ENCODE measurements around the gene RFWD3. TPM values are rescaled to one million over a fixed set of nuclear protein-coding genes. Genes with fewer than 3 reads are reported as not detected.
"Not testable (repeated sequence)": the region's sequence is repeated elsewhere in the genome, so short reads cannot be mapped to it uniquely, and the experiment has no call there.

RFWD3 gene
- total RNA-seq, 1 donor from 2014 or later, result 25.9 TPM

GRCh38 chr16:74660383-74660782, 6.3 kb downstream of the RFWD3 start:
- Histone ChIP-seq H3K4me3 (ENCODE audit: low read depth, low read length) (no peak overlapping the region), H3K36me3 (ENCODE audit: control insufficient read depth, insufficient read depth, low read length) (peaks cover 6% of the 10 kb centered on the region), H3K27me3 (ENCODE audit: control insufficient read depth, insufficient read depth, low read length) (no peaks in the 10 kb centered on the region)
- no peak for TF ChIP-seq CTCF (IDR thresholded peaks at IDR 0.05; ENCODE audit: insufficient read depth, low read length, poor library complexity, severe bottlenecking)
- no peak for DNase-seq (ENCODE audit: low read depth)

GRCh38 chr16:74659041-74659440, 7.6 kb downstream of the RFWD3 start:
- Histone ChIP-seq H3K36me3 (ENCODE audit: control insufficient read depth, insufficient read depth, low read length) (peaks cover 6% of the 10 kb centered on the region), H3K27me3 (ENCODE audit: control insufficient read depth, insufficient read depth, low read length) (no peaks in the 10 kb centered on the region), H3K4me3 (ENCODE audit: low read depth, low read length) (no peak overlapping the region)
- no peak for DNase-seq (ENCODE audit: low read depth)
- no peak for TF ChIP-seq CTCF (IDR thresholded peaks at IDR 0.05; ENCODE audit: insufficient read depth, low read length, poor library complexity, severe bottlenecking)

- no peaks in the 10 kb centered on the region for H3K27me3 ChIP-seq (ENCODE audit: control insufficient read depth, insufficient read depth, low read length)
- H3K36me3 ChIP-seq (ENCODE audit: control insufficient read depth, insufficient read depth, low read length), result peaks cover 6% of the 10 kb centered on the region
- H3K4me3 ChIP-seq (ENCODE audit: low read depth, low read length), result no peak overlapping the region
- DNase-seq (ENCODE audit: low read depth), result no peak
- no peak for TF ChIP-seq CTCF (IDR thresholded peaks at IDR 0.05; ENCODE audit: insufficient read depth, low read length, poor library complexity, severe bottlenecking)
These were observed 8.6 kb downstream of the RFWD3 start for GRCh38 chr16:74657870-74658642.

GRCh38 chr16:74654536-74655050, 12.1 kb downstream of the RFWD3 start:
- no peak for DNase-seq (ENCODE audit: low read depth)
- Histone ChIP-seq H3K36me3 (ENCODE audit: control insufficient read depth, insufficient read depth, low read length) (peaks cover 3% of the 10 kb centered on the region), H3K27me3 (ENCODE audit: control insufficient read depth, insufficient read depth, low read length) (no peaks in the 10 kb centered on the region), H3K4me3 (ENCODE audit: low read depth, low read length) (no peak overlapping the region)
- TF ChIP-seq CTCF (IDR thresholded peaks at IDR 0.05; ENCODE audit: insufficient read depth, low read length, poor library complexity, severe bottlenecking), result no peak

- H3K27me3 ChIP-seq (ENCODE audit: control insufficient read depth, insufficient read depth, low read length); H3K4me3 ChIP-seq (ENCODE audit: low read depth, low read length); H3K36me3 ChIP-seq (ENCODE audit: control insufficient read depth, insufficient read depth, low read length); DNase-seq (ENCODE audit: low read depth): not testable (repeated sequence)
These were observed 13.8 kb downstream of the RFWD3 start for GRCh38 chr16:74652883-74653282.

- DNase-seq (ENCODE audit: low read depth), result no peak
These were observed 14.4 kb downstream of the RFWD3 start for GRCh38 chr16:74652249-74652648.

More at GRCh38 chr16:74652249-74652648, 14.4 kb downstream of the RFWD3 start:
- TF ChIP-seq CTCF (IDR thresholded peaks at IDR 0.05; ENCODE audit: insufficient read depth, low read length, poor library complexity, severe bottlenecking), result no peak
- Histone ChIP-seq H3K27me3 (ENCODE audit: control insufficient read depth, insufficient read depth, low read length) (no peaks in the 10 kb centered on the region), H3K36me3 (ENCODE audit: control insufficient read depth, insufficient read depth, low read length) (peaks cover 2% of the 10 kb centered on the region), H3K4me3 (ENCODE audit: low read depth, low read length) (no peak overlapping the region)

Measured in kidney epithelial cell (primary cell).